Measurements from ENCODE around the gene CCDC171.
A peak's percentile ranks its signal among the peaks of the same experiment; 100 is the strongest.

The CCDC171 gene

DNA sequence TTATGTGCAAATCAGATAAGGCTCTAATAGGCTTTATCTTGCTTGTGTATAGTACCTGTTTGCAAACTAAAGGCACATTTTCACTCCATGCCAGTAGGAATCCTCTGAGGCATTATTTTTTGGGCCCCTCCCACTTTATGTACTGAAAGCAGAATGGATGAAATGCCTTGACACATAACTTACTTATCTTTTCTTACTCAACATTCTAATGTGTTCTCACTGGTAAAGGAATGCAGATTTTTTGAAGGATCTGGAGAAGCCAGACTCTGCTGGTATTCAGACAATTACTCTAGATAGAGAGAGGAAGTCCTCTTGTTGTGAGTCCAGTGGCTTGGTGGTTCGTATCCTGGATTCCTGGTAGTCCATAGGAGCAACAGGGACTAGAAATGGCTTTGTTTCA lies 336.7 kb downstream of the CCDC171 start:
- no peak for DNase-seq

DNA sequence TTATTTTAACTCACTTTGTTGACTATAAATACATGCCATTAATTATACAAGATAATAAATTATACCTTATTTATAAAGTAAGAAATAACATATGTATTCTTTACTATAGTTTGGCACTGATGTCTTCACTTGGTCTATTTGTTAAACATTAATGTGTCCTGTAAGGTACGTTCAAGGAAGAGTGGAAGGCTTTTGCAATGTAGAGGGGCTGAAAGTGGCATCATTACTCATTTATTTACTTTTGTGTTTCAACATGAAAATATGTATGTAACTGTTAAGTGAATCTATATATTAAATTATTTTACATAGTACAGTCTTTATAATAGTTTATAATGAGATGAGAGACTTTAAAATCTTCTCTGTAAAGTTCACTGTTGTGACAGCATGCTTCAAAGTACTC lies 348.7 kb downstream of the CCDC171 start:
- no peak for DNase-seq

DNA sequence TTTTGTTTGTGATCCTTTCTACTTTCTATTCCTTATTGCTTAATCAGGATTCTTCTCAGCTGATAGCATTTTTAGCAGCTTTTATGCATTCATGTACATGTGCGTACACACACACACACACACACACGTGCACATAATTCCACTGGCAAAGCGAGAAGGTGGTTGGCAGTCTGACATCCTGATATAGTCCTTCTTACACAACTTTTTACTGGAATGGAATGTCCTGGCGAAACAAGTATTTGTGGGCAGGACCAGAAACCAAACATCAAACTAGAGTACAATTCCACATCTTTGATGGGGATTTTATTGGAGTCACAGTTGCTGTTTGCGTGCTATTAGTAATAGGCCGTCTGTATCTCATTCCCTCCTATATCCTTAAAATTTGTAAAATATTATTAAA lies 356.5 kb downstream of the CCDC171 start:
- DNase-seq = no peak

DNA sequence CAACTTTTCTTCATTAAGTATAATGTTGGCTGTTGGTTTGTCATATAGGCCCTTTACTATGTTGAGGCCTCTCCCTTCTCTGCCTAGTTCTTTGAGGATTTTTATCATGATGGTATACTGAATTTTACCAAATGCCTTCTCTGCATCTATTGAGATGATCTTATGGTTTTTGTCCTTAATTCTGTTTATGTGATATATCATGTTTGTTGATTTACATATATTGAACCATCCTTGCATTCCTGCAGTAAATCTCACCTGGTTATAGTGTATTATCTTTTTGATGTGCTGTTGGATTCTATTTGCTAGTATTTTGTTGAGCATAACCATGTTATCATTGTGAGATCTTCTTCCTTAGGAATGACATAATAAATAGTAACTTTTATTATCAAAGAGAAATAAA lies 362.9 kb downstream of the CCDC171 start:
- DNase-seq = no peak

DNA sequence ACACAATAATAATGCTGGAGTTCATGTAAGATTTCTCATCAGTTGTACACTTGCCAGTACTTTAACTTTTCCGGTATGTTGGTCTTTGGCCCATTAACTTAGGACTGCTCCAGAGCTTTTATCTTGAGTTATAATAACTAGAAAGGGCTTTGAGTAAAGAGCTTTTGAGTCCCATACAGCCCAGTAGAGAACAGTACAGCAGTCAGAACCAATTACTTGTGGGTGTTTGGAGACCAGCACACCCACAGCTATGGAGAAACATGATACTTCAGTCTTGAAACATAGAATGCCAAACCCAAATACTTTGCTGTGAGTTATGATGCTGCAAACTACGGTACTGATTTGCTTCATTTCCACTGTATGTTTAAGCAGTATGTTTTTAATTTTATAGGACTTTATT lies 374.3 kb downstream of the CCDC171 start:
- no peak for DNase-seq

DNA sequence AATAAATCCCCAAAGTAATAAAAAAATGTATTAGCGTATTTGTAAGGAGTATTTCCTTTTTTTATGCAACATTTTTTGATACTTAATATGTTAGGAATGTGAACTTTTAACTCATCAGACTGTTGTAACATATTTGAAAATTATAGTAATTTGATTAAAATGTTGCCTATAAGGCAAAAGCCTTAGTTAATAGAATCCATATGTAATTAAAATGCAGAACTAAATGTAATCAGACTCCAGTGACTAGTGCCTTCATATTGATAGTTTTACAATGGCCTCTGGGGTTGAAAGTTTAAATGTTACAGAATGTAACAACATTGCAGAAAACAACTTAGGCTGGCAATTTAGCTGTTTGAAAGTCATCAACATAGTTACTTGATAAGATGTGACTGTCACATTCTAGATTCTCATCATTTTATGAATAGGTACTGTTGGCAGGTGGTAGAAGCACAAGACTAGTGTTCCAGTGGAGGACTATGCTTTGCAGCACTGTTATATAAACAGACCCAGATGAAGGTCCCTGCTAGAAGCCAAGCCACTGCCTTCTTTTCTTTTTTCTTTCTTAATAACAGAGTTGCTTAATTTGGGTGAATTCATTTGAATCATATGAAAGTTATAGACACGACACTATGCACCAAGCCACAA lies 382.9 kb downstream of the CCDC171 start:
- no peak for DNase-seq

DNA sequence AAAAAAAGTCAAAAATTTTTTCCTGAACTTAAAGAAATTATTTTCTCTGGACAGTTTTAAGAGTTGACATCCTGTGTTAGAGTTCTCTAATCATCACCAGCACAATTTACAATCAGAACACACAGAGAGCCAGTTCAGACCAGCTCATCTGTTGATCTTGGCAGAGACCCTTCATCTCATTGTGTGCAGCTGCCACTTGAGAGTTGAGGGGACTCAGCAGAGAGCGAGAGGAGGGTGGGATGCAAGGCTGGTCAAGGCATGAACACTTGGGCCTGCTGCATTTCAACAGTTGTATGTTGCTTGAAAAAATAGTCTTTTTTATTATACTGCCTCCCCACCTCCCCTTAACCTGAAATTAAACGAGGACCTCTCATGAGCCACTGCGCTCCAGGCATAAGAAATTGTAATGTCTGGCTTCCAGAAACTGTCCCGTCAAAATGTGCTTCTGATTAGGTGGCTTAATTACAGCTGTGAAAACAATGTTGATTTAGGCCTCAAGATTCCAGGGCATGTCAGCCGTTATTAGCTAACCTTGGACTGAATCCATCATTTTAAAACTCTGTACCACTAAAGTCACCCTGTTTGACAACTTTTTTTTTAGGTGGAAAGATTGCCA lies 383.6 kb downstream of the CCDC171 start:
- DNase-seq = no peak

DNA sequence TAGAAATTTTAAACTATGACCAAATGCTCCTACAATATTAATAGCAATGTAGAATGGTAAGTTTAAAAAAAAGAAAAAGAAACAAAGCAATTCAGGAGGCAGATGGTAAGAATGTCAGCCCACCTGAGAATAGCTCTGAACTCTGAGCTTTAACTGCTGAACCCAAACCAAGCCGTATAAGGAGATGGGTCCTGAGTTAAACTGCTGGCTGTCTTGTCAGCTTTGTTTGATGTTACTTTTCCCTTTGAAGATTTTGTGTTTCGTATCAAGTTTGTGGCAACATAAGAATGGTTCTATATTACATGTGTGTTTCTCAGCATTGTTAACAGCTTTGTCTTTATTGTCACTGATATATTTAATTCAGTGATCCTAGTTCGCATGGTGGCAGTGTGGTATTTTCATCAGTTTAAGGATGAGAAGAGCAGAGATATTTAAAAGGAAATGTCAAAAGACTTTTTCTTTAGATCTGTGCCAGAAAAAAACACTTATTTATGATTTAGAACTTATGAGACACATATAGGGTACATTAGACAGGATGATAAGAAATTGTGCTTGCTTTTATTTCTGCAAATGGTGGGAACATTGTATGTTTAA lies 390.1 kb downstream of the CCDC171 start:
- DNase-seq = no peak

DNA sequence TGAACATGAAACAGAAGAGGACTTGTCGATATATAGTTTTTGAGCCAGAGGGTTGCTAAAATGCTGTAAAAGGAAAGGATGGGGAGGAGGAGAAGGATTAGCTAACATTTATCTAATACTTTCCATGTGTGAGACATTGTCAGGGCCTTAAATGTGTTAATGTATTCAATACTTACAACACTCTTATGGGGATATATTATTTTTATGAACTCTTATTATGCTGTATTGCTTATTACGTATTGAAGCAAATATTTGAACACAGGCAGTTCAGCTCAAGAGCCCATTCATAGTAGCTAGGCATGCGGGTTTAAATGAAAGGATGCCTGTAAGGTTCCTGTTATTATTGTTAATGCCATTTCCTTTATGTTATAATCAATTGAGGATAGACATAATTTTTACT lies 391.5 kb downstream of the CCDC171 start:
- no peak for DNase-seq

DNA sequence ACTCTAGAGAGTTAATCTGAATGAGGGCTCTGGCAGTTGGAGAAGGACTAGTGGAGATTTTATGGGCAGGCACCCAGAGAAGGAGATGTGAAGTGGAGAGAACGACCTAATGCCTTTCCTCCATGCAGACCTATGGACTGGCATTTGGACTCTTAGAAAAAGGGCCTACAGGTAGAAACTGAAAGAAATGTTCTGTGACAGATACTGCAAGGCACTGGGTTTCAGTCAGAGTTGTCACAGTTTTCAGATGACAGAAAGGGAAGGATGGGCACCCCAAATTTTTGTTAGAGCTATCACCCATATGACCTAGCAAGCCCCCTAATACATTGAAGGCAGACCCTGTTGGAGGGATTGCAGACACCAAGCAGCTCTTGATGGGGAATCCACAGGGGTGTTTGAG lies 406.8 kb downstream of the CCDC171 start:
- DNase-seq = no peak

DNA sequence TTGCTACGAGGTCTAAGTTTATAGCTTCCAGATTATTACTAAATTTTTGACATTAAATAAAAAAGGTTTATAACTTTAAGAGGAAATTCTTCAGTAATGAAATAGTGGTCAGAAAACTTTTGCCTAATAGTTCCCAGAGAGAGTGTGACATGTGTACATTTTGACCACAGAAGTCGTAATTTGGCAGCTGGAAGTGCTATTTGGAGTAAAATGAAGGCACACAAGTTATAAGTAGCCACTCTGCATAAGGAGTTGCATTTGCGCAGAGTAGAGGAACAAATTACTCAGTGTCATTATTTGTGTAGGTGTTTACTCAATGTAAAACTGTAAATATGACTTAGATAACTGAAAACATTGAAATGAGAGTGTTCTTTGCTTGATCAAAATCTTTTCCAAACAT lies 408.4 kb downstream of the CCDC171 start:
- no peak for DNase-seq

DNA sequence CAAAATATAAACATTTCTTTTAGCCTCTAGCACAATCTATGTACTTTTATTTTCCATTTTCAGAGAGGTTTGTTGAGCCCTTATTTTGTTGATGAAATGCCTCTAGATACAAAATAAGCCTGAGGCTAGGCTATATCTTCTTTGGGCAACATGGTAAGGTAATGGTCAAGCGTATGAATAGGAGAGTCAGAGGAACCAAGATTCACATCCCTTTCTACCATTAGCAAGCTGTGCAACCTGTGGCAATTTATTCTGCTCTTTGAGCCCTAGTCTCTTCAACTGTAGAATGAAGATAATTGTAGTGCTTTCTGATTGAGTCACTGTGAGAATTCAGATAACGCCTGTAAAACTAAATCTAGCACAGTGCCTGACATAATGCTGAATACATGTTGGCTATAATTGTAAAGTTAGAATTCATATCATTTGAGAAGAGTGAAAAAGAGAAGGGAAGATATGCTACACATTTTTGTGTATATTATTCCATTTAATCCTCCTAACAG lies 412.5 kb downstream of the CCDC171 start:
- no peak for DNase-seq

DNA sequence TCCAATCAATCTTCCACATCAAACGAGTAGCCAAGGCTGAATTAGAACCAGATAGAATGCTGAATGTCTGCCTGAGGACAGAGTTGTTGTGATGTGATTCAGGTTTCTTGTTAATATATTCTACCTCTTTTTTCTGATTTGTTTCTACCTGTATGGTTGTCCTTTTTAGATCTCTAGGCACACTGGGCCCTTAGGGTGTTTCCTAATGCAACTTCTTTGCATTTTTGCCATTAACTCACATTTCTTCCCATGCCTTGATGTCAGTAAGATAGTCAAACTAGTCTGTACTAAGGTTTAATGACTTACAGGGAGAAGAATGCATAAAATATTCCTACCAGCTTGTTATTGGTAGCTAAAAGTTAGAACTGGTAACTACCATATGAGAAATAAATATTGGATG lies 413.6 kb downstream of the CCDC171 start:
- no peak for DNase-seq

DNA sequence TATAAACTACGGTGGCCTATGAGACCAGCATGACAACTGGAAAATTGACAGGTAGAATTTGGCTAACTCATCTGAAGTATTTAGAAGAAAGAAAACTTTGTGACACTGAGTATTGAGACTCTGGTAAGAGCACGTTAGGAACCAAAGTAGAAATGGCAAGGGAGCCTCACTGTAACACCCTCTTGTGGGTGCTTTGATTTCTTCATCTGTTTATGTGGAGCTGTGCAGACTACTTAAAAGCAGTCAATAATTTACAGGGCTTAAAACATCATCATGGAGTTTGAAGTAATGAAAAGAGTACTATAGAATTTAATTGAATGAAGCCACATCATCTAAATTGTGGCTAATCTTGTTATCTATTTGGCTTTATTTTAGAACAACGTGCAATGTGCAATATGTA lies 414.2 kb downstream of the CCDC171 start:
- DNase-seq = no peak

DNA sequence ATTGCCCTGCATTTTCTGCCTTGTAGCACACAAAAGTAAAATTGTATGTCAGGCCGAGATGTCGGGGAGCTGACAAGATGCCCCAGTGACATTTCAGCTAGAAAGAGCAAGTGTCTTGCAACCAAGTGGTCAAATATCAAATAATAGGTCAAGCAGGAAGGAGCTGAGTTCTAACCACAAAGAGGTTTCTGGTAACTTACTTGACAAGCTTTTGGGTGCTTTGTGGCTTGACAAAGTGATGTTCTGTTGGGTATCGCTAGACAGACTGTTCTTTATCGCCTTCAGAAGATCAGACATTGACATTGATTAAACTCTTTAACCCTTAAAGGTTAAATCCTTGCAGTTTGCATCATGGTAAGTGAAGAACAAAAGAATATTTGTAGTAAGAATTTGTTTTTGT lies 419.9 kb downstream of the CCDC171 start:
- DNase-seq = no peak

DNA sequence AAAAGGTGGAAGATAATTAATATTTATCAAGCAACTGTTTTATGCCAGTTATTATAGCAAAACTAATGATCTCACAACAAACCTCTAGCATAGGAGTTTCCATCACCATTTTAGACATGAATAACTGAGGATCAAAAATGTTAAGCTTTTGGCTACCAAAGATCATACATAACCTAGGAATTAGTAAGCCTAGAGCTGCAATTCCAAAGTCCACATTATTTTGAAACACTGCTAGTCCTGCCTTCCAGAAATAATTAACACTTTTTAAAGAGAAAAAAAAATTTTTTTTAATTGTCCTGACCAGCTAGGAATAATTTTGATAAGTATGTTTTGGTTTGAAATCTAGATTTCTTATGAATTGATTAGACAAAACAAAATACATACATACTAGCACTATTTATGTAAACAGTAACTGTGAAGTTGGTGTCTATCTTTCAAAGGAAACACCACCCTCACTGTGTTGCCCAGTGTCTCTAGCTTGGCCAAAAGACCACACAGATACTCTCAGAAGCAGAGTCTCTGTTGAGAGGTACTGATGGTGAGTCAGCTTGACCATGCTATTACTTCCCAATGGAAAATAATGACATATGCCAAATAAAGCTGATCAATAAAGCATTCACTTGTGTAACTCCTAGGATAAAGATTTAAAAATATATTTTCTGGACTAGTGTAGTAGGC lies 422.4 kb downstream of the CCDC171 start:
- DNase-seq = no peak

DNA sequence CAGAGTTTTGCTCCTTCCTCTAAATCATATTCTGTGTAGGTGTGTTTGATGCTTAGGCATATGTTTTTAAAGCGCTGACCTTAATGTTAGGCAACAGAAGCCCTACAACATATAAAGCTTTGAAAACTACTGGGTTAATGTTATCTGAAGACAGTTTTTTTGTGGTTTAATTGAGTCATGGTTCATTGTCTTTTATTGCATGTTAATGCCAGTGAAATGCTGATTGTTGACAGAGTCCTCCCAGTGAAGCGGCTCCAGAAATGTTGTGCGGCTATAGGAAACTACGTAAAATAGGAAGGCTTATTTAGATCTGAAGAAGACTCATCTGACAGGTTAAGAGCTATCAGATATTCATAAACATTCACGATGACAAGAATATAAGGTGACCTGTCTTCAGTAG lies 424.6 kb downstream of the CCDC171 start:
- DNase-seq = no peak

DNA sequence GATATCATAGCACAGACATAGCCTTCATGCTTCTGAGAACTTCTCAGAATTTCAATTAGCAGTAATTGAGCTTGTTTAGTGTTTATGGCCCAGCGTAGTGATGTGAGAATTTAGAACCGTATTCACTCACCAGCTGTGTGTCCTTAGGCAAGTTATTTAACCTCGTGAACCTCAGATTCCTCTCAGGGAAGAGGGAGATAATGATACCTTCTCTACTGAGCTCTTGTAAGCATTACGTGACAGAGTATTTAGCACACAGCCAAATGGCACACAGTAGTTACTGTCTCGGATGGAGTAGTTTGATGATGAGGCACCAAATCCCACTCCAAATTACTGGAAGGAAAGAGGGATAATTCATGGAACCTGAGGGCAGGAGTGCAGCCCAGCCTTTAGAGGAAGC lies 429.3 kb downstream of the CCDC171 start:
- DNase-seq = peak; percentile 19

DNA sequence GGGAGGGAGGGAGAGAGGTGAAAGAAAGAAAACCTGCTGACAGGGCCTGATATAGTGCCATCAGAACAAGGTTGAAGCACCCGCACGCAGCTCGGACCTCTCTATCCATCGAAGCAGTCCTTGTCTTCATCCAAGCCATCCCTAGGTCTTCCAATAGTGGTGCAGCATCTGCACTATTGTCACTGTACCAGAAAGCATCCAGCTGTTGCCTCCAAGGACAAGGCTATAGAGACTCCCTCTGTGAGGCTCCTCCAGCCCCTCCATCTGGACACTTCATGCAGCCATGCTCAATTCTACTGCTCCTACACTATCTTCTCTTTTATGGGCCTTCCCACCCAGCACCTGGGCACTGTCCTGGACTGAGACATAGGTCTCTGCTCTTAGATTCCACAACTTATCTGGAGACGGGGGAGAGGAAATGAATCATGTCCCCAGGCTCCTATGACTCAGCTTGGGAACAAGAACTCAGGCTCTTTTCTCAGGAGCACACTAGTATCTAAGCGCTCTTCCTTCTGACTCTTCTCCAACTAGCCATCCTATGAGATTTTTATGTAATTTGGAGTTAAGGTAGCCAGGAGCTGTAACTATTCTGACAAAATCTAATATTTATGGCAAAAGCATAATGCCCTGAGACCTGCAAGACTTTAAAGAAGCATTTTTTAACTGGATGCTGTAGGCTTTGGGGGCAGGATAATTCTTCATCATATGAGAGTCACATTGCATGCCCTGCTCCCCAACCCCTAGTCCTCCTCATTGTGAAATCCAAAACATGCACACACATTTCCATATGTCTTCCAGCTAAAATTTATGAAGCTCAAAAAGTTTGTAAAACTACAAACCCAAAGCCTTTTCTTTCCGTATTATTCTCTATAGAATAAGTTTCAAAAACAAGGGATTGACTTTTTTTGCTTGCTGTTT lies 446.8 kb downstream of the CCDC171 start:
- DNase-seq = no peak

DNA sequence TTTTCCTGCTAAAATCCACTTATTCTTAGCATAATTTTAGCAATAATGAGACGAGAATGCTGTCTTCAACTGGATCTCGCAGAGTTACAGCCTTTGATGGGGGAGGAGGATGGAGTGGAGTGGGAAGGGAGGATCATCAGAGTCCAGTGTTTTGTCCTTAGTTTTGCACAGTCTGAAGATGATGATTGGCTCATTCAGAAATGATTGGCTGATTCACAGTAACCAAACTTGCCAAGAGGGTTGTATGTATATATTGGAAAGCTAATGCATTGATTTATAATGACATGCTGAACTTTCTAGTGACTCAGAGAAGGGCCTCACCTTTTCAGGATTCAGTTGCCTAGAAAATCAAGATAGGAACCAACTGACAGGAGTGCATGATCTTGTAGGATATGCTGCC lies 448.0 kb downstream of the CCDC171 start:
- no peak for DNase-seq

DNA sequence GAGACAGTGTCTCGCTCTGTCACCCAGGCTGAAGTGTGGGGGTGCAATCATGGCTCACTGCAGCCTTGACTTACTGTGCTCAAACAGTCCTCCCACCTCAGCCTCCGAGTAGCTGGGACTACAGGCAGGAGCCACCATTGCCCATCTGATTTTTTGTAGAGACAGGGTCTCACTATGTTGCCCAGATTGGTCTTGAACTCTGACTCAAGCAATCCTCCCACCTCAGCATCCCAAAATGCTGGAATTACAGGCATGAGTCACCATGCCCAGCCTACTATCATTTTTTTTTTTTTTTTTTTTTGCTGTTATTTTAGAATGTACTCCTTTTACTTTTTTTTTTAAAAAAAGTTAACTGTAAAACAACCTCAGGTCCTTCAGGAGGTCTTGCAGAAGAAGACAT lies 449.0 kb downstream of the CCDC171 start:
- no peak for DNase-seq

DNA sequence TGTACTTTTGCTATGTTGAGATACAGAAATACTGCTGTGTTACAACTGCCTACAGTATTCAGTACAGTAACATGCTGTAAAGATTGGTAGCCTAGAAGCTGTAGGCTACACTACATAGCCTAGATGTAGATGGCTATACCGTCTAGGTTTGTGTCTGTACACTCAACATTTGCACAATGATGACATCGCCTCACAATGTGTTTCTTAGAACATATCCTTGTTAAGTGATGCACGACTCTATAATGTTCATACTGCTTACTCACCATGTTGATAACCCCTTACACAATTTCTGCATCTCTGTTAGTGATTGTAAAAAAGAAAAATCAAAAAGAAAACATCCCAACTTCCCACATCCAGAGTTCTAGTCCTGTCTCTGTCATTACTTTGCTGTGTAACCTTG lies 450.0 kb downstream of the CCDC171 start:
- peak; percentile 15 for DNase-seq

DNA sequence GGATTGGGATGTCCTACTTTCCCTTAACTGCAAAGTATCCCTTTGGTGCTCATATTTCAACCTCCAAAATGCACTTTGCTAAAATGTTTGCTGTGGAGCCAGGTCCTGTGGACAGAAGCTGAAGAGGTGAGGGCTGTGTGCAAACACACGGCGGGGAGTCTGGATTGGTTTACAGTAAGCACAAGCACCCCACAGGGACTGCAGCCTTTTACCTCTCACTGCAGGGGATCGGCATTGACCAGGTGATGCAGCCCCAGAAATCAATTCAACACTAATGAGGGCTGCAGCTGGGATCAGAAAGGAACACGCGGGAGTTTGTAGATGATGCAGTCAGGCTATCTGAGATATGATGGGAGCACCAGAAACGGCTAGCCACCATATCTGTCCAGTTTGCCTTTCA lies 450.9 kb downstream of the CCDC171 start:
- peak; percentile 100 for DNase-seq
